GM19438 (cell line): ENCODE data around the gene TTC21A.

ENCODE experiments used
- ATAC-seq: cut with Tn5 transposase; IDR thresholded peaks from one replicate; pipeline ENCODE4 v1.9.1; 2021; ENCODE audit warnings: low read depth; ENCODE audit not compliant: unreplicated experiment

TTC21A gene

DNA sequence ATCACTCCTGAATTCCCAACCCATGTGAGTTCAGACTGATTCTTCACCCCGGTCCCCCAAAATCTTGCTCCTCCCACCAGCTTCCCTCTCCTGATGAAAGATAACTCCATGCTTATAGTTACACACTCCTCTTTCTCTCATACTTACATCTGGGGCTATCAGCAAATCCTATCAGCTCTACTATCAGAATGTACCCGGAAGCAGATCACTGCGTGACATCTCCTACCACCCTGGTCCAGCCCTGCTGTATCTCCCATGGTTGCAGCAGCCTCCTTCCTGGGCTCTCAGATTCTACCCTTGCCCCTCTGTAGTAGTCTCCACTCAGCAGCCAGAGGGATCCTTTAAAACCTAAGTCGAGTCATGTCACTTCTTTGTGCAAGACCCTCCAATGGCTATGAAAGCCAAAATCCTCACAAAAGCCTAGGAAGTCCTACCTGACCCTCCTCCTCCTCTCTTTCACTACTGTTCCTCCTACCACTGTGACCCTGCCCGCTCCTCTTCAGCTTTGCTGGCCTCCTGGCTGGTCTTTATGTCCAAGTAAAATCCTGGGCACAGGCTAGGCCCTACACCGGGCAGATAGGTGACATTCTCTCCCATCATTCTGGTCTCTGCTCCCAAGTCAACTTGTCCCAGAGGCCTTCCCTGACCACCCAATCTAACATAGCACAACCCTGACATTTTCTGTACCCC, 68.7 kb downstream of the TTC21A start:
- no peak for ATAC-seq

DNA sequence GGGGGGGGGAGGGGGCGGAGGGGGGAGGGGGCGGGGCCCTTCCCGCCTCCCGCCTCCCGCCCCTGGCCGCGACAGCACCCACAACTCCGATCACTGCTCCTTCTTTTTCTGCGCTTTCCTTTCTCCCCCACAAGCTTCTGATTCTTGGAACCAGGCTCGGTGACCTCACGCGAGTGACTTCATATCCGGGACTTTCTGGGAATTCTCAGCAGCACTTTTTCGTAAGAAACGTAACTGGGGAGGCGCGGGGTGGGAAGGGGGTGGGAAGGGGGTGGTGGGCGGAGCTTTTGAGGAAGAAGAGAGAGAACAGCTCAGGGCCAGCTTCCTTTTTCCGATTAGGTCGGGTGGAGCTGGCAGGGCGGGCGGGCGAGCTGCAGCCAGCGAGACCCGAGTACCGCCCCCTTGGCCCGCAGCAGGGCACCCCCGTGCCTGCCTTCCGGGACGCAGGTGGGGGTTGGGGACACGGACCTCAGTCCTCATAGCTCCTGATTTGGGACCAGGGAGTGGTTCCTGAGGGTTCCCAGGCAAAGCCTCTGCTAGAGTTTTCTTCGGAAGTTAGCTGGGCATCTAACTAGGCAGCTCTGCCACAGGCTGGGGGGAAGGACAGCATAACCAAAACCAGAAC, 70.3 kb downstream of the TTC21A start:
- no peak for ATAC-seq

DNA sequence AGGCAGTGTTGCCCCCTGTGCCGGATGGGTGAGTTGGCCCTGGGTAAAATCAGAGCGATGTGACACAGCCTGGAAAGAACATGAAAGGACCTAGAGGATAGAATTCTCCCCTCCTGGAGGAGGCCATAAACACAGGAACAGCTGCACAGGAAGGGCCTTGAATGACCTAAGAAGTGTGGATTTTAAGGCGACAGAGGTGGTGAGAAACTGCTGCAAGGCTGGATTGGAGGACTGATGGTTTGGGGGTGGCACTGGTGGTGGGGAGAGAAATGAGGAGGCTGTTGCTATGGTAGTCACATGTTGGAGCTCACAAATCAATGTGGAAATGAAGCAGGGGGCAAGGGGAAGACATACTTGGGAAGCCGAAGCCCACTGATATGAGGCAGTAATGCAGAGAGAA, 71.1 kb downstream of the TTC21A start:
- ATAC-seq, result no peak

DNA sequence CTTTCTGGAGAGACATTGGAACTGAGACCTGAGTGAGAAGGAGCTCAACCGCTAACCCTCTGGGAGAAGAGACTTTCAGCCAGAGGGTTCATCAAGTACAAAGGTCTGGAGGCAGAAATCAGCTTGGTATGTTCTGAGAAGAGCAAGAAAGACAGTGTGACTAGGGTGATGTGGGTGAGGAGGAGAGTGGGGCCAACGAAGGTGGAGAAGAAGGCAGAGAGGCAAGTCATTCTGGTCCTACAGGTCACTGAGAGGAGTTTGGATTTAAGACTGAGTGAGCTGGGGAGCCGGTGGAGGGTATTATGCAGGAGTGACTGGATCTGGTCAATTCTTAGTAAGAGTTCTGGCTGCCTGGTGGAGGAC, 72.7 kb downstream of the TTC21A start:
- no peak for ATAC-seq

DNA sequence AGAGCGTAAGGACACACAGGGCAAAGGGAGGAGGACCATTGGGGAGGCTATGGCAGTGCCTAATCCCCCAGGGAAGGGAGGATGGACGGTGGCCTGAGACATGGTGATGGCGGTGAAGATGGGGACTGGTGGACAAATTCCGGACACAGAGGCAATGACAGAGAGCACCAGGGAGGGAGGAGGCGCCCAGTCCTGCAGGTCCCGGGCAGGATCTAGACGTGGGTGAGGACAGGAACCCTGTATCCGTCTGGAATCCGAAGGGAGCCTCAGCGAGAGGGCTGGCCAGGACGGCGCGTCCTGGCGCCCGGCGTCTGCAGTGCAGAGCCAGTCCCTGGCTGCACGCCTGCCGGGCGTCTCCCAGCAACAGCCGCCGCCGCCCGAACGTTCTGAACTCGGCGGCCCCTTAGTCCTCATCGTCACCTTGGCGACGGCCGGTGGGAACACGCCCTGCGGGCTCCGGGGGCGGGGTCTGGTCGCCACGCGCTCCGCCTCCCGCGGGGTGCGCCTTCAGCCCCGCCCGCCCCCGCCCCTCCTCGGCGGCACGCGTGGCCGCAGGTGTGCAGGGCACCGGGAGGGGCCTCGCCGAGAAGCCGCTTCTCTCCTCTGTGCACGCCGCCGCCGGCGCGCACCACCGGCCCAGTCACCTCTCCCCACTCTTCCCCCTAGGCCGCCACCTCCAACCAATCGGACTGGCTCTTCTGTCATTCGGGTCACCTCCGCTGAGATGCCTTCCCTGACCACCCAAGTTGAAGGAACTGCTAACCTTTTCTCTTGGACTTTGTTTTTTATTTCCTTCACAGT, 73.3 kb downstream of the TTC21A start:
- peak; percentile 89 for ATAC-seq

DNA sequence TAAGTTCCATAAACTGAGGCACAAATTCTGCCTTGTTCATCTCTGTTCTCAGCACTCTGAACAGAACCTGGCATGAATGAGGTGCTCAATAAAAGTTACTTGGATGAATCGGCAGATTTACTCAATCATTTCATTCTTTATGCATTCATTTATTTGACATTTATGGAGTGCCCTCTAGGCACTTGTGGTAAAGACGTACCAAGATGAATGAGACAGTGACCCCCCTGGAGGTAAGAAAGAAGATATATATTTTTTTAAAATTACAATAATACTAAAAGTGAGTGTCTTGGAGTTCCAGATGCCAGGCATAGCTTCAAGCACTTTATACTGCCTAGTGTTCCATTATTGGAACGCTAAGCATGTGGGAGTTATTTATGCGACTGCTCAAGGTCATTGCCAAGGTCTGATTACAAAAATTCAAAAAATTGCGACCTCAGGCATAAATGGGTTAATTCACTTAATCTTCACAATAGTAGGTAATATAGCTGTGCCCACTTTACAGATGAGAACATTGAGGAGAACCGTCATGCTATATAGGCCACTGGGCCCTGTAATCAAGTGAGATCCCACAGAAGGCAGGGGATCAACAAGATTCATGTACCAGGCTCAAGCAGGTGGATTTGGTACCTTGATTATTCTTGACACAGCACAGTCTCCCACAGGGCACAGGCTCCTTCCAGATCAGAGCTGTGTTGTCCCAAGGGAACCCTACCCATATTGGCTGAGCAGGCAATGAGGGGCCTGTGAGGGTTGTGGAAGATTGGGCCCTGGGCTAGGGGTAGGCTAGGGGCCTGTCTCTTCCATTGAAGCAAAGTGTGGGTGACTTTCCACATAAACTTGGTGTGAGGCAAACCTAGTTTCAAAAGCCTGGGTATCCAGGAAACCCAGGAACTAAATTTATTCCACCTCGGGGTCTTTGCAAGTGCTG, 74.2 kb downstream of the TTC21A start:
- no peak for ATAC-seq

DNA sequence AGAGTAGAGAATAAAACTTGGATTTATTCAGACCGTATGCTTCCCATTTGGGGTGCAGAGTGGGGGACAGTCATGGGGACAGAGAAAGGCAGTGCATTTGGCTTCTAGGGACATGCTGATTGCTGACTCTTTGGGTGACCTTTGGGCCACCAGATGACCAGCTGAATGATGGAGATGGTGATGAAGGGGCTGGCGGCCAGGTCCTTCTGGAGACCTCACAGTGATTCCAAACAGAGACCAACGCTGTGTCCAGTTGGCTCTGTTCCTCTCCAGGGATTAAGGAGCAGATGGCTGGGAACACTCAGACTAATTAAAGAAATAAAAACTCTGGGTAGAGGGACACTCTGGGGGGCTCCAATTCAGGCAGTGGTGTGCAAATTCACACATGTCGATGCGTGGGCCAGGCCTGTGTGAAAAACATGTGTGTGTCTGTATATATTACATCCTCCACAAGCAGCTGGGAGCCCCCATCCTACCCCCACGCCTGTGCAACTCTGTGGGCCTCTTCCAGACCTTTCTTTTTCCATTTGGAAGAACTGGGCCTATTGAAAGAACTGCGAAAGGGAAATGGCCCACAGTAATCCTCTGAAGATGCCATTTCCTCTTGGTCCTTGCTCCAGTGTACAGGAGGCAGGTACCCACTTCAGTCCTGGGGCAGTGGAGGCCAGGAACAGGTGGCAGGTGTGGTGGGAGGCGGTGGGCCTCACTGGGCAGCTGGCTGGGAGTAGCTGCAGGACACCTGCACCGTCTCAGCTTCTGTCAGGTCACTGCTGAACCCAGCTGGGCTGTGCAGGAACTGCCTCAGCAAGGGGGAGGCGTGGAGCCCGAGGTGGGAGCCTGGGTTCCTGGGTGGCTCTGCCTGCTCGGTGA, 76.0 kb downstream of the TTC21A start:
- ATAC-seq, result no peak

DNA sequence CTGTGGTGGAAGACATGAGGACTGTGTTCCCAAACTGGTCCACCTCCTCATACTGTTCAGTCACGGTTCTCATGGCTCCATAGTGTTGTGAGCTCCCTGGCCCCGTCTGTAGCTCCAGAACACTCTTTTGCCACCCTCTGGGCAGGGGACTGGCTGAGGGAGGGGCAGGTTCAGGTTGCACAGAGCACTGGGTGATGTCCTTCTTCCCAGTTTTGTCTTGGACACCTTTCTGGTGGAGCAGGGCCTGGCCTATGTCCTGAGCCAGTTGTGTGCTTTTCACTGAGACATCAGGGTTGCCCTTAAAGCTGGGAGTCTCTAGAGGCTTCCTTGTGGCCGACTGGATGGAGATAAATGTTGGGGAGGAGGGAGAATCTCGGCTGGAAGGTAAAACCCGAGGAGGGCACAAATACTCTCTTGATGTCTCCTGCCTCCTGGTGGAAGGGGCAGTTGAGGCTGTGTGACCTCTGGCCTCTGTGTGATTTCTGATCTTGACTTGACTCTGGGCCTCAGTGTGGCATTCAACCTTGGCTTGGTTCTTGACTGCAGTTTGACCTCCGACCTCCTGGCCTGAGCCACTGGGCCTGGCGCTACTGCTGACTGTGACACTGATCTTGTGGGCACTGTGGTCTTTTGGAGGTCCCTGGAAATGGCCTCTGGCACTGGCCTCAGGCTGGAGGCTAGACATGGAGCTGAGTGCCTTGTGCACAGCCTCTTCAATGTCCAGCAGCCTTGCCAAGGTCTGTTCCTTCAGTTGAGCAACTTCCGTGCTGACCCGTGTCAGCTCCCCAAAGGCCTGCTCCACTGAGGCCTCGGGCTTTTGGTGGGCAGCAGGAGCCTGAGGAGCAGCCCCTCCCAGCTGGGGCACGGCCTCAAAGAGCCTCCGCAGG, 76.8 kb downstream of the TTC21A start:
- ATAC-seq, result no peak

DNA sequence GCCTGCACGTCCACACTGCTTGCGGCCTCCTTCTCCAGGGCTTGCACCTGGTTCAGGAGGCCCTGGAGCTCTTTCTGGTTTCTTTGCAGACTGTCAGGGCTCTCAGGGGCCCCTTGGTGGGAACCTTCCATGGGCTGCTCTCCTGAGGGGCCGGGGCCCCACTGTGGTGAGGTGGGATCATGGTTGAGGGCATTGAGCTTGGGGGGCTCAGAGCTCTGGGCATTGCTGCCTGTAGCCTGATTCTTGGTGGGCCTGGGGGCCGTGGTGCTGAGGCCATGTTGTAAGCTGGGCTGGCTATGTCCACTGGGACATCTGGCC, 77.4 kb downstream of the TTC21A start:
- no peak for ATAC-seq

DNA sequence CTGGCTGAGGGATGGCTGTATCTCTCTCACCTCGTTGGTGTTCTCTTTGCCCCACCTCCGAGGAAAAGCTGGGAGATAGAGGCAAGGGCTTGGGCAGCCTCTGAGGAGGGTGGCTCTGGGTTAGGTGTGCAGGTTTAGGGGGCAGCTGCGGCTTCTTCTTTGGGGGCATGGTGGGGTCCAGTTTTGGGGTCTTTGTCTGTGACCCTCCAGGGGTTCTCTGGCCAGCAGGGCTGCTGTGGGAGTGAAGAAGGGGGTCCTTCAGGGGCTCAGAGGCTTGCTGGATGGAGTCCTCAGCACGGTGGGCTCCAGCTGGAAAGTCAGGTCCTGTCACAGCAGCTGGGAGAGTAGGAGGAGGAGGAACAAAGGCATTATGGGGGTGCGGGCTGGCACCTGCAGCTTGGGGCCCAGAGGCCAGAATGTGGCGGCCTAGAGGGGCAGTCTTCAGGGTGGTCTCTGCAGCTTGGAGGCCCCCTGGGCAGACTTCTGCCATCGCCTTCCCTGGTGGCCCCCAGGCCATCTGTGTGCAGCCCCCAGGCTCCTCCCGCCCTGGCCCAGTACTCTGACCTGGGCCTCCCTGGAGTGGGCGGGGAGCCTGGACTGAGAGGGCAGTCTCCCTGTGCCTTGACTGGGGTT, 78.0 kb downstream of the TTC21A start:
- no peak for ATAC-seq

DNA sequence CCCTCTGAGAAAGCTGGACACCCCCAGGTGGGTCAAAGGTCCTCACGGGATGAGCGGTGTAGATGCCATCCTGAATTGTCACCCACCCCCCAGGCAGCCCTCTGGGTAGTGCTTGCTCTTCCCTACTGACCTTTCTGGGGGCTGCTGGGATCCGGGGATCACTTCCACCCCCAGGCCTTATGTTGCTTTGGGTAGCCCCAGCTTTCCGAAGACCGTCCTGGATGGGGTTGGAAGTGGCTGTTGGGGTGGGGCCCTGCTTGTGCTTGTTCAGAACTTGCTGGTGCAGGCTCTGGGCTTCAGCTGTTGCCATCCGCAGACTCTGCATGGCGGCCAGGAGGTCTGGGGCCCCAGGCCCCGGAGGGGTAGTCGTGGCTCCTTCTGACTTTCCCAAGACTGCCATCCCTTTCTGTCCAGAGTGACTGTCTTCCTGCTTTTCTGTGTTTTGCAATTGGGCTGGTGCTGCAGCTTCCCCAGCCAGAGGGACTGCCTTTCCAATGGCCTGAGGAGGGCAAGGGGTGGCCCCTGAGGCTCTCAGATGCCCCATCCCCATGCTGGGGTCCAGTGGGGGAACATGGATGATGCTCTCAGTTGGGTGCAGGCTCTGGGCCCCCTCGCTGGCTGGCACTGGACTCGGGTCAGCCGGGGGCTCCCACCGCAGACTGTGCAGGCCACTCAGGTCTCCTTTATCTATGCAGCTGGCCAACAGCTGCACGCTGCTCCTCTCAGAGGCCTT, 78.6 kb downstream of the TTC21A start:
- ATAC-seq, result no peak

DNA sequence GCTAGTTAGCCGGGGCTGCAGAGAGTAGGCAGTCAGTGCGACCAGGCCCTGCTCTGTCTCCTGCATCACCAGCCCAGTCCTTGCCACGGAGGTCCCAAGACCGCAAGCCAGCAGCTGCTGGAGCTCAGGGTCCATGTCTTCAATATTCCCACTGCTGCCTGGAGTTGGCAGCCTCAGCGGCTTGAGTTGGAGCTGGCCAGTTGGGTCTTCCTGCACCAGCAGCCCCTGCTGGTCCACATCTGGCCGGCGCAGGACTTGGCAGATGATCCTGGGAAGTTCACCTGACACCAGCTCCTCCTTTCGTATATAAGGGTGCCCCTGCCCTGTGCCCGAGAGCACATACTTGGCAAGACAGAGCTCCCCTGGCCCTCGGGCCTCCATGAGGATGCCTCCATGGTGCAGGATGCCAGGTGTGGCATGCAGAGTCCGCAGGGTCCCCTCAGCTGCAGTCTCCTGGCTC, 79.2 kb downstream of the TTC21A start:
- no peak for ATAC-seq

DNA sequence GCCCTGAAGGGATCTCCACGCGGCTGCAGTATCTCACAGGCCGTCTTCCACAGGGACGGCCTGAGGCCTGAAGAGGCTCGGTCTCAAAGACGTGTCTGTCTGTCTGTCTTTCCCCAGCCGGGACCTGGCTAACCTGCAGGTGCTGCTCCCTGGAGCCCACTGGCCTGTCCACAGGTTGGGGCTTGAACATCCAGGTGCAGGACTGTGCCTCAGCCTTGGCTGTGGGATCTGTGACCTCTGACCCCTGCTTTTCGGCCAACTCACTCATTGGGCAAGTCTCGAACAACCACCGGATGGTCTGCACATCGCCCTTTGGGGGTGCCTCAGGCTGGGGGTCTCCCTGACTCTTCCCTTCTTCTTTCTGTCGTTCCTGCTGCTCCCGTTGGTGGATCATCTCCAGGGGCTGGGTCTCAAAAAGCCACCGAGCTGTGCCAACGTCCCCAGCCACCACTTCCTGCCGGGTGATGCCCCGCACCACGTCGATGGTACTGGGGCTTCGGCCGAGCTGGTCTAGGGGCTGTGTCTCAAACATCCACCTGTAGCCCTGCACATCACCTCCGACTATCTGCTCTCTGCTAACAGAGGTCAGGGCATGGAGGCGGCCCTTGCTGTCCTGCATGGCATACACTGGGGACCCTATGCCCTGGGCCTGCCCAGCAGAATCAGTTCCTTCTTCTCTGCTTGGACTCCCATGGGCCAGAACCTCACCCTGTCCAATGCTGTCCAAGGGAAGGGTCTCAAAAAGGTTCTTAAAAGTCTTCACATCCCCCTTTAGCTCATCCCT, 80.1 kb downstream of the TTC21A start:
- no peak for ATAC-seq
